ENCODE measurements around the gene ST7.

Gene ST7, protein sequence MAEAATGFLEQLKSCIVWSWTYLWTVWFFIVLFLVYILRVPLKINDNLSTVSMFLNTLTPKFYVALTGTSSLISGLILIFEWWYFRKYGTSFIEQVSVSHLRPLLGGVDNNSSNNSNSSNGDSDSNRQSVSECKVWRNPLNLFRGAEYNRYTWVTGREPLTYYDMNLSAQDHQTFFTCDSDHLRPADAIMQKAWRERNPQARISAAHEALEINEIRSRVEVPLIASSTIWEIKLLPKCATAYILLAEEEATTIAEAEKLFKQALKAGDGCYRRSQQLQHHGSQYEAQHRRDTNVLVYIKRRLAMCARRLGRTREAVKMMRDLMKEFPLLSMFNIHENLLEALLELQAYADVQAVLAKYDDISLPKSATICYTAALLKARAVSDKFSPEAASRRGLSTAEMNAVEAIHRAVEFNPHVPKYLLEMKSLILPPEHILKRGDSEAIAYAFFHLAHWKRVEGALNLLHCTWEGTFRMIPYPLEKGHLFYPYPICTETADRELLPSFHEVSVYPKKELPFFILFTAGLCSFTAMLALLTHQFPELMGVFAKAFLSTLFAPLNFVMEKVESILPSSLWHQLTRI

DNA sequence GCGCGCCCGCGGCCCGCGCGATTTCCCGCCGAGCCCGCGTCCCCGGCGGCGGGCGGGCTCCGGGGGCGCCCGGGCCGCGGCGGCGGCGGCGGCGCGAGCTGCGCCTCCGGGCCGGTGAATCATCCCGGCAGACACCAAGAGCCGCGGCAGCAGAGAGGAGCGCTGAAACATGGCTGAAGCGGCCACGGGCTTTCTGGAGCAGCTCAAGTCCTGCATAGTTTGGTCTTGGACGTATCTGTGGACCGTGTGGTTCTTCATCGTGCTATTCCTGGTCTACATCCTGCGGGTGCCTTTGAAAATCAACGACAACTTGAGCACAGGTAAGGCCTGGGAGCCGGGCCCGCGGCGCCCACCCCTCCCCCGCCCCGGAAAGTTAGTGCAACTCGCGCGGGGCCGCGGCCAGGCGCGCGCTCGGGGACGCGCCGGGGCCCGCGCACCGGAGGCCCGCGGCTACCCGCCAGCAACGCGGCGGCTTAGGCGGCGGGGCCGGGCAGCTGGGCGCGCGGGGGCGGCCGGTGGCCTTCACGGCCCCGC, at the start of gene ST7:
Gene ST7, plus strand, starts transcription at position 130 of the 534 bp plus-strand sequence. Its CDS starts 40 bp downstream, at position 170.
- peak within 1 kb of the TSS; percentile 61 for H3K27ac ChIP-seq (ENCODE audit: low read length)
- peak within 1 kb of the TSS; percentile 86 for H3K4me3 ChIP-seq (ENCODE audit: low read length)
- no peaks in the 10 kb centered on the region for H3K9me3 ChIP-seq (ENCODE audit: control insufficient read depth, low read depth, low read length)
- peaks cover 5% of the 10 kb centered on the region for H3K27me3 ChIP-seq (ENCODE audit: control insufficient read depth, insufficient read depth, low read length)
- no peaks in the 10 kb centered on the region for H3K36me3 ChIP-seq (ENCODE audit: control insufficient read depth, low read depth, low read length)
- peak within 1 kb of the TSS; percentile 79 for H3K9ac ChIP-seq (ENCODE audit: low read length)
- H3K4me1 ChIP-seq (ENCODE audit: control insufficient read depth, low read depth, low read length): peaks cover 18% of the 10 kb centered on the region

DNA sequence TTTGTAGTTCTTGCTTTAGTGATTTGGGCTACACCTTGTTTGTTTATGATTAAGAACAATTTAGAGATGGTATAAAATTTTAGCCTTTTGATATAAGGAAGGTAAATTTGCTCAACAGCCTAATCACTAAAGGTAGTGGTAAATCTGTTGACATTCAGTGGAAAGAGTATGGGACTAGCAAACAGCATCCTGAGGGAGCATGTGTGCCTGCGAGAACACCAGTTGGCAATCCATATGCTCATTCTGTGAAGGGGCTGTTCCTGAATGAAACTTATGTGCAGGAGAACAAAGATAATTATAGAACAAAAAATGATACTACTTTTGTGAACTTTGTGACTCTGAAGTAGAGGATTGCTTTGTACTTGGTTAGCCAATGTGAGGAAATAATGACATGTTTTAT, 46.9 kb upstream of the ST7 start:
- Histone ChIP-seq H3K27ac (ENCODE audit: low read length) (no peak overlapping the region), H3K4me1 (ENCODE audit: control insufficient read depth, low read depth, low read length) (peaks cover 20% of the 10 kb centered on the region), H3K9ac (ENCODE audit: low read length) (no peak overlapping the region), H3K4me3 (ENCODE audit: low read length) (no peak overlapping the region), H3K36me3 (ENCODE audit: control insufficient read depth, low read depth, low read length) (peaks cover 26% of the 10 kb centered on the region), H3K9me3 (ENCODE audit: control insufficient read depth, low read depth, low read length) (no peaks in the 10 kb centered on the region), H3K27me3 (ENCODE audit: control insufficient read depth, insufficient read depth, low read length) (no peaks in the 10 kb centered on the region)

- H3K9ac ChIP-seq (ENCODE audit: low read length): no peak overlapping the region
- peaks cover 48% of the 10 kb centered on the region for H3K36me3 ChIP-seq (ENCODE audit: control insufficient read depth, low read depth, low read length)
- H3K4me3 ChIP-seq (ENCODE audit: low read length): no peak overlapping the region
- no peak overlapping the region for H3K27ac ChIP-seq (ENCODE audit: low read length)
- H3K4me1 ChIP-seq (ENCODE audit: control insufficient read depth, low read depth, low read length): peaks cover 10% of the 10 kb centered on the region
- no peaks in the 10 kb centered on the region for H3K27me3 ChIP-seq (ENCODE audit: control insufficient read depth, insufficient read depth, low read length)
- no peaks in the 10 kb centered on the region for H3K9me3 ChIP-seq (ENCODE audit: control insufficient read depth, low read depth, low read length)
Observed at GRCh38 chr7:116910383-116910782, 42.9 kb upstream of the ST7 start.

GRCh38 chr7:116911801-116912200, 41.5 kb upstream of the ST7 start:
- H3K36me3 ChIP-seq (ENCODE audit: control insufficient read depth, low read depth, low read length): peaks cover 57% of the 10 kb centered on the region

GRCh38 chr7:116912269-116912909, 40.9 kb upstream of the ST7 start:
- Histone ChIP-seq H3K9ac (ENCODE audit: low read length) (no peak overlapping the region), H3K27me3 (ENCODE audit: control insufficient read depth, insufficient read depth, low read length) (no peaks in the 10 kb centered on the region), H3K4me3 (ENCODE audit: low read length) (no peak overlapping the region), H3K4me1 (ENCODE audit: control insufficient read depth, low read depth, low read length) (no peaks in the 10 kb centered on the region), H3K27ac (ENCODE audit: low read length) (no peak overlapping the region), H3K9me3 (ENCODE audit: control insufficient read depth, low read depth, low read length) (no peaks in the 10 kb centered on the region), H3K36me3 (ENCODE audit: control insufficient read depth, low read depth, low read length) (peaks cover 59% of the 10 kb centered on the region)

More at GRCh38 chr7:116911801-116912200, 41.5 kb upstream of the ST7 start:
- H3K4me3 ChIP-seq (ENCODE audit: low read length): no peak overlapping the region
- H3K27me3 ChIP-seq (ENCODE audit: control insufficient read depth, insufficient read depth, low read length): no peaks in the 10 kb centered on the region
- no peaks in the 10 kb centered on the region for H3K4me1 ChIP-seq (ENCODE audit: control insufficient read depth, low read depth, low read length)
- H3K9ac ChIP-seq (ENCODE audit: low read length): no peak overlapping the region
- H3K9me3 ChIP-seq (ENCODE audit: control insufficient read depth, low read depth, low read length): no peaks in the 10 kb centered on the region
- H3K27ac ChIP-seq (ENCODE audit: low read length): no peak overlapping the region

GRCh38 chr7:116918704-116919103, 34.6 kb upstream of the ST7 start:
- Histone ChIP-seq H3K36me3 (ENCODE audit: control insufficient read depth, low read depth, low read length) (peaks cover 35% of the 10 kb centered on the region), H3K27me3 (ENCODE audit: control insufficient read depth, insufficient read depth, low read length) (no peaks in the 10 kb centered on the region), H3K27ac (ENCODE audit: low read length) (no peak overlapping the region), H3K4me1 (ENCODE audit: control insufficient read depth, low read depth, low read length) (no peaks in the 10 kb centered on the region), H3K4me3 (ENCODE audit: low read length) (no peak overlapping the region), H3K9me3 (ENCODE audit: control insufficient read depth, low read depth, low read length) (no peaks in the 10 kb centered on the region), H3K9ac (ENCODE audit: low read length) (no peak overlapping the region)

- Histone ChIP-seq H3K27ac (ENCODE audit: low read length) (no peak overlapping the region), H3K9me3 (ENCODE audit: control insufficient read depth, low read depth, low read length) (no peaks in the 10 kb centered on the region), H3K9ac (ENCODE audit: low read length) (no peak overlapping the region), H3K4me1 (ENCODE audit: control insufficient read depth, low read depth, low read length) (no peaks in the 10 kb centered on the region), H3K4me3 (ENCODE audit: low read length) (no peak overlapping the region), H3K27me3 (ENCODE audit: control insufficient read depth, insufficient read depth, low read length) (no peaks in the 10 kb centered on the region), H3K36me3 (ENCODE audit: control insufficient read depth, low read depth, low read length) (peaks cover 24% of the 10 kb centered on the region)
Observed at GRCh38 chr7:116920359-116920758, 32.9 kb upstream of the ST7 start.

DNA sequence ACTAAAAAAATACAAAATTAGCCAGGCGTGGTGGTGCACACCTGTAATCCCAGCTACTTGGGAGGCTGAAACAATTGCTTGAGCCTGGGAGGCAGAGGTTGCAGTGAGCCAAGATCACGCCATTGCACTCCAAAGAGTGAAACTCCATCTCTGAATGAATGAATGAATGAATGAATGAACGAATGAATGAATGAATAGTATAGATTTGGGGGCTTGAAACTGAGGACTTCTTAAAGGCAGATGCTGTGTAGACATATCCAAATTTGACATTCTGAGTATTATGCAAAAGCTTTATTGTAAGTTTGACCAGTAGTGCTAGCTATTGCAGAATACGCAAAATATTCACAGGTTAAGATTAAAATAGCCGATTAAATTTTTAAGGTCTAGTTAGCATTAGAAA, 30.8 kb upstream of the ST7 start:
- no peak overlapping the region for H3K27ac ChIP-seq (ENCODE audit: low read length)
- H3K9me3 ChIP-seq (ENCODE audit: control insufficient read depth, low read depth, low read length): no peaks in the 10 kb centered on the region
- H3K9ac ChIP-seq (ENCODE audit: low read length): no peak overlapping the region
- H3K27me3 ChIP-seq (ENCODE audit: control insufficient read depth, insufficient read depth, low read length): no peaks in the 10 kb centered on the region
- peaks cover 7% of the 10 kb centered on the region for H3K36me3 ChIP-seq (ENCODE audit: control insufficient read depth, low read depth, low read length)
- H3K4me1 ChIP-seq (ENCODE audit: control insufficient read depth, low read depth, low read length): peaks cover 3% of the 10 kb centered on the region
- no peak overlapping the region for H3K4me3 ChIP-seq (ENCODE audit: low read length)

DNA sequence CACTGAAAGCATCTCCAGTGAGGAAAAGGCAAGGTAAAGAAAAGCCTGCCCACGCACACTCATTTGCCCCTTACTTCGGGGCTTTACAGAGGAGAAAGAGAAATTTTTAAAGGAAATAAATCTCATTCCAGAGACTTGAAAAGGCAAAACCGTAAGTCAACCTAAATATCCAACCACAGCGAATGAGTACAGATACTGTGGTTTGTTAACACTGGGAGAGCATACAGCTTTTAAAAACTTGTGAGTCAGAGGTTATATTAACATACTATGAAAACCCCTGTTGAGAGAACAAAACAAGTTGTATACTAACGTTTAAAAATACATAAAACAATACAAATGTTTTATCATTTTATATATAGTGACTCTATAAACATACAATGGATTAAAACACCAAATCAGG, 28.6 kb upstream of the ST7 start:
- Histone ChIP-seq H3K9me3 (ENCODE audit: control insufficient read depth, low read depth, low read length) (no peaks in the 10 kb centered on the region), H3K9ac (ENCODE audit: low read length) (no peak overlapping the region), H3K27ac (ENCODE audit: low read length) (no peak overlapping the region), H3K36me3 (ENCODE audit: control insufficient read depth, low read depth, low read length) (no peaks in the 10 kb centered on the region), H3K4me3 (ENCODE audit: low read length) (no peak overlapping the region), H3K27me3 (ENCODE audit: control insufficient read depth, insufficient read depth, low read length) (no peaks in the 10 kb centered on the region), H3K4me1 (ENCODE audit: control insufficient read depth, low read depth, low read length) (peaks cover 5% of the 10 kb centered on the region)

GRCh38 chr7:116929021-116929420, 24.3 kb upstream of the ST7 start:
- Histone ChIP-seq H3K9me3 (ENCODE audit: control insufficient read depth, low read depth, low read length) (no peaks in the 10 kb centered on the region), H3K4me1 (ENCODE audit: control insufficient read depth, low read depth, low read length) (peaks cover 5% of the 10 kb centered on the region), H3K36me3 (ENCODE audit: control insufficient read depth, low read depth, low read length) (no peaks in the 10 kb centered on the region), H3K27ac (ENCODE audit: low read length) (no peak overlapping the region), H3K4me3 (ENCODE audit: low read length) (no peak overlapping the region), H3K27me3 (ENCODE audit: control insufficient read depth, insufficient read depth, low read length) (peaks cover 9% of the 10 kb centered on the region), H3K9ac (ENCODE audit: low read length) (no peak overlapping the region)

Measured in iPS-18a (cell line).